Peyer's patch (tissue), 4 donors: ENCODE results near the gene LYSET. TPM values are rescaled to one million over a fixed set of nuclear protein-coding genes. Genes with fewer than 3 reads are reported as not detected.

Experiments
- DNase-seq, 3 donors: peaks; one replicate each; pipeline ENCODE4 v3.0.0-alpha.2; 2017 to 2019
- H3K27ac ChIP-seq, 4 donors: fragments of 200-600 bp; sonication (generic); one replicate each; pipeline ENCODE4 v1.5.1; 2016 to 2019
- H3K27me3 ChIP-seq, 2 donors: fragments of 200-600 bp; sonication (generic); one replicate each; pipeline ENCODE4 v1.5.1; 2019
- H3K36me3 ChIP-seq, 3 donors: fragments of 200-600 bp; sonication (generic); one replicate each; pipeline ENCODE4 v1.5.1; 2016 to 2019
- H3K4me1 ChIP-seq, 4 donors: fragments of 200-600 bp; sonication (generic); one replicate each; pipeline ENCODE4 v1.5.1; 2016 to 2019
- H3K4me3 ChIP-seq, 4 donors: fragments of 200-600 bp; sonication (generic); 1 replicate in 3 of 4; 2 replicates in 1 of 4; pipeline ENCODE4 v1.5.1; 2016 to 2019; ENCODE audit warnings: mild to moderate bottlenecking in 1 of 4
- H3K9me3 ChIP-seq, 4 donors: fragments of 200-600 bp; sonication (generic); one replicate each; pipeline ENCODE4 v1.5.1; 2016 to 2019; ENCODE audit warnings: mild to moderate bottlenecking in 1 of 4
- POLR2A ChIP-seq, 2 donors: fragments of 450-650 bp; IDR thresholded peaks; one replicate each; pipeline ENCODE4 v1.5.1; 2017; ENCODE audit warnings: antibody characterized with exemption in 2 of 2, mild to moderate bottlenecking in 2 of 2, moderate library complexity in 2 of 2
- total RNA-seq, 4 donors: library from RNA; depleted of rRNA; stranded (reverse); fragments of >200 nt; gene quantifications; one replicate each; pipeline ENCODE4 v1.1.0, GENCODE V29; 2016
- TF ChIP-seq, protein P1 (sequence below), 6 experiments: fragments of 450-650 bp in 4 of 6; fragments of 200-600 bp in 2 of 6; sonication (generic) in 1 of 6; IDR thresholded peaks; one replicate each; pipeline ENCODE4 v1.5.1; 2017 to 2019; ENCODE audit warnings: antibody characterized with exemption in 6 of 6, mild to moderate bottlenecking in 3 of 6, moderate library complexity in 1 of 6

The LYSET gene
- total RNA-seq, 4 donors from 2014 or later = 6.0 to 9.9 (median 8.3) TPM

DNA sequence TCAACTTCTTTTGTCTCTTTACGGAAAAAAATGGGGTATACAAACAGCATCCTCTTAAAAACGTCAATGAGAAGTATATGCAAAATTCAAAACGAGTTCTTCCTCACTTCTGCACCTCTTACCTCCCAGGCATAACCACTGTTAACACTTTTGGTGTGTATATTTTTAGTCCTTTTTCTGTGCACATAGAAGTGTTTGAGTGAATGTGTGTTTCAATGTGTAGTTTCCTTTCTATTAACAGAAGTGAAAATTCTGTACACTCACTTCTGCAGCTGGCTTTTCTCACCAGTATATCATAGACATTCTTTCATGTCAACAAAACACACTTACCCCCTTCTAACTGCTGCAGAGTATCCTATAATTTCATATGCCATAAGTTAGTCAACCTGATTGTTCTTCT, 27.3 kb downstream of the LYSET start:
- H3K27me3 ChIP-seq = no peaks in the 10 kb centered on the region
- peaks cover 0 to 64% (median 0%) of the 10 kb centered on the region in 3 donors for H3K36me3 ChIP-seq
- H3K4me1 ChIP-seq = peaks cover 0 to 16% (median 0%) of the 10 kb centered on the region in 4 donors
- H3K9me3 ChIP-seq = no peaks in the 10 kb centered on the region
- TF ChIP-seq, protein P1, sequence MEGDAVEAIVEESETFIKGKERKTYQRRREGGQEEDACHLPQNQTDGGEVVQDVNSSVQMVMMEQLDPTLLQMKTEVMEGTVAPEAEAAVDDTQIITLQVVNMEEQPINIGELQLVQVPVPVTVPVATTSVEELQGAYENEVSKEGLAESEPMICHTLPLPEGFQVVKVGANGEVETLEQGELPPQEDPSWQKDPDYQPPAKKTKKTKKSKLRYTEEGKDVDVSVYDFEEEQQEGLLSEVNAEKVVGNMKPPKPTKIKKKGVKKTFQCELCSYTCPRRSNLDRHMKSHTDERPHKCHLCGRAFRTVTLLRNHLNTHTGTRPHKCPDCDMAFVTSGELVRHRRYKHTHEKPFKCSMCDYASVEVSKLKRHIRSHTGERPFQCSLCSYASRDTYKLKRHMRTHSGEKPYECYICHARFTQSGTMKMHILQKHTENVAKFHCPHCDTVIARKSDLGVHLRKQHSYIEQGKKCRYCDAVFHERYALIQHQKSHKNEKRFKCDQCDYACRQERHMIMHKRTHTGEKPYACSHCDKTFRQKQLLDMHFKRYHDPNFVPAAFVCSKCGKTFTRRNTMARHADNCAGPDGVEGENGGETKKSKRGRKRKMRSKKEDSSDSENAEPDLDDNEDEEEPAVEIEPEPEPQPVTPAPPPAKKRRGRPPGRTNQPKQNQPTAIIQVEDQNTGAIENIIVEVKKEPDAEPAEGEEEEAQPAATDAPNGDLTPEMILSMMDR (IDR thresholded peaks at IDR 0.05) = no peak
- no peak for TF ChIP-seq POLR2A (IDR thresholded peaks at IDR 0.05)
- no peak for DNase-seq
- H3K4me3 ChIP-seq = no peak overlapping the region
- no peak overlapping the region for H3K27ac ChIP-seq

DNA sequence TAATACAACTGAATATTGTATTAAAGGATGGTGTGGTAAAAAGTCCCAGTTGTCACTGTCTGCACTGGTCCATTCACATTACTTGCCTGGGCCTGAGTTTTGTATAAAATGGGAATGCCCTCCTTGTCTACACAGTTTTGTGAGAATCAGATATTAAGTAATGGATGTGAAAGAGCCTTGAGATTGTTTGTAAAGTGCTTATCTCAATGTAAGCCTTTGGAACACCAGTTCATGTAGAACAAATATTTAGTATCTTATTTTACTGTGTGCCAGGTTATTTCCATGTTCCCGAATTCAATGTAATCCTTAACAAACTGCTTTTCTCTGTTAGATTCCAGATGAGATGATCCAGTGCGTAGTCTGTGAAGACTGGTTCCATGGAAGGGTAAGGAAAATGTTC, 29.5 kb downstream of the LYSET start:
- TF ChIP-seq, protein P1 (IDR thresholded peaks at IDR 0.05) = no peak
- no peak for TF ChIP-seq POLR2A (IDR thresholded peaks at IDR 0.05)
- Histone ChIP-seq H3K36me3 (peaks cover 0 to 76% (median 0%) of the 10 kb centered on the region in 3 donors), H3K27ac (no peak overlapping the region)

DNA sequence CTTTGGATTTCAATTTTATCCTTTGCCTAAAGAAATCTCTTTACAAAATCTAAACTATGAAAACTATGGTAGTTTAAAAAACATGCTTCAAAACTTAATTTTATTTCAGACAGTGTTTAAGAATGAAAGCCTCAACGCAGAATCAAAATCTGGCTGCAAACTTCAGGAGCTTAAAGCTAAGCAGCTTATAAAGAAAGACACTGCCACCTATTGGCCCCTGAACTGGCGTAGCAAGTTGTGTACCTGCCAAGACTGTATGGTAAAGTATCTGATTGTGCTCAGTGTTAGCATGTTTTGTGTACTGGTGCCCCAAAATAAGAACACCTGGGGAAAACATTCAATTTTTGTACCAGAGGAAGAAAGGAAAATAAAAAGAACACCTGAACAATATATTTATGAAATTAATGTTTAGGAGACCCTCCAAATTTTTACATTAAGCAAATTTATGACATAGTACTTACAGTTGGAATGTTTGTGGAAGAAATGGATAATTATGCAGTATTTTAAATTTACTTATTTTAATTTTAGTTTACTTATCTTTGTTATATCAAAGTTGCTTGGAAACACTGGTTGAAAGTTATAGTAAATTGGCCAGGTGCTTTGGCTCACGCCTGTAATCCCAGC, 34.1 kb downstream of the LYSET start:
- TF ChIP-seq, protein P1 (IDR thresholded peaks at IDR 0.05) = peak in 4 of 6 experiments; percentile 55 to 67 (median 64)
- TF ChIP-seq POLR2A (IDR thresholded peaks at IDR 0.05) = no peak
- peak in 2 of 3 donors; percentile 36 to 80 for DNase-seq
- H3K36me3 ChIP-seq = peaks cover 0 to 86% (median 0%) of the 10 kb centered on the region in 3 donors

More for the DNA sequence above, 29.5 kb downstream of the LYSET start:
- Histone ChIP-seq H3K27me3 (no peaks in the 10 kb centered on the region), H3K9me3 (no peaks in the 10 kb centered on the region), H3K4me3 (no peak overlapping the region), H3K4me1 (peaks cover 0 to 3% (median 0%) of the 10 kb centered on the region in 4 donors)
- no peak for DNase-seq

DNA sequence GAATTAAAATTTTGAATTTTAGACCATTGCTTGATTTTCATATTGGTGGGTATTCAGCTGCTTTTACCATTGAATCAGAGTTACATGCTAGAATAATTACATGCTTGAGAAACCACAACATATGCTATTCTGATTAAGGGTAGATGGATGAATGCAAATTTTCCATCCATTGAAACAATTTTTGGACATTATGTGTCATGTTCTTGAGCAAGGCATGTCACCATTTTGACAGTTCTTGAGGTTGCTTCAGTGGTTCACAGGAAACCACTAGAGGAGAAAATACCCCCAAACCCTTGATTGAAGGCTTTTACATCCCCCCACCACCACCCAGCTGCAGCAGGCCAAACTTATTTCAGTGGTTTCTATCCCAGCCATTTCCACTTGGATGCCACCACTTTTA, 35.4 kb downstream of the LYSET start:
- H3K27me3 ChIP-seq = no peaks in the 10 kb centered on the region
- H3K27ac ChIP-seq = no peak overlapping the region
- TF ChIP-seq, protein P1 (IDR thresholded peaks at IDR 0.05) = no peak
- TF ChIP-seq POLR2A (IDR thresholded peaks at IDR 0.05) = no peak
- peaks cover 0 to 85% (median 0%) of the 10 kb centered on the region in 3 donors for H3K36me3 ChIP-seq
- no peak for DNase-seq
- H3K9me3 ChIP-seq = no peaks in the 10 kb centered on the region
- no peak overlapping the region for H3K4me3 ChIP-seq
- H3K4me1 ChIP-seq = no peaks in the 10 kb centered on the region

More for the DNA sequence above, 34.1 kb downstream of the LYSET start:
- Histone ChIP-seq H3K4me1 (no peaks in the 10 kb centered on the region), H3K27ac (no peak overlapping the region), H3K9me3 (no peaks in the 10 kb centered on the region), H3K4me3 (no peak overlapping the region), H3K27me3 (no peaks in the 10 kb centered on the region)

DNA sequence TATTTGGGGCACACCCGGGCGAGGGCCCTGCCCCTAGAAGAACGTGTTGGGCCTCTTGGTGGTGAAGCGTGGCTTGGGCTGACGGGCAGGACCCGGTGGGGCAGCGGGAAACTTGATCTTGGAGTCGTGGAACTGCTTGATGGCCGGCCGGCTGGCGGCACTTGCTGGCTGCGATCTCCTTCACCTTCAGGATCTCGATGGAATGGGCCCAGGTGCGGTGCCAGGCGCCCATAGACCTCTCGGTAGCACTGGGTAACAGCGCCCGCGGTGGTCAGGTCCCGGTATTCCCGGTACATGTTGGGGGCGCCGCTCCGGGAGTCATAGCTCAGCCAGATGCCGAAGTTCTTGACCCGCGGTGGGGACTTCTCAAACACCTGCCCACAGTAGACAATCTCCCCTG, 38.4 kb downstream of the LYSET start:
- H3K27me3 ChIP-seq = no peaks in the 10 kb centered on the region
- H3K36me3 ChIP-seq = peaks cover 0 to 92% (median 0%) of the 10 kb centered on the region in 3 donors
- no peak overlapping the region for H3K27ac ChIP-seq
- TF ChIP-seq, protein P1 (IDR thresholded peaks at IDR 0.05) = no peak
- TF ChIP-seq POLR2A (IDR thresholded peaks at IDR 0.05) = no peak
- H3K4me3 ChIP-seq = no peak overlapping the region
- H3K4me1 ChIP-seq = no peaks in the 10 kb centered on the region
- H3K9me3 ChIP-seq = no peaks in the 10 kb centered on the region
- DNase-seq = no peak
